ENCODE data around the gene KLHL35. TPM values are rescaled to one million over a fixed set of nuclear protein-coding genes. Genes with fewer than 3 reads are reported as not detected.

The KLHL35 gene
- total and polyA plus RNA-seq, 2 donors (not counting 1 experiment from before 2014, with no cell fraction given): 0.42 to 1.3 TPM

DNA sequence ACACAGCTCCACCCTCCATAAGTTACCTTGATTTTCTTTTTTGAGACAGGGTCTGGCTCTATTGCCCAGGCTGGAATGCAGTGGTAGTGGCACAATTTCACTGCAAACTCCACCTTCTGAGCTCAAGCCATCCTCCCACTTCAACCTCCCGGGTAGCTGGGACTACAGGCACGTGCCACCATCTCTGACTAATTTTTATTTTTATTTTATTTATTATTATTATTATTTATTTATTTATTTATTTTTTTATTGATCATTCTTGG is 24.1 kb downstream of the KLHL35 start:
- Histone ChIP-seq H3K79me2 (ENCODE audit: control insufficient read depth, insufficient read depth, low read length) (peaks cover 21% of the 10 kb centered on the region), H3K4me1 (ENCODE audit: control insufficient read depth, extremely low read depth, insufficient read depth, low read length) (peaks cover 12% of the 10 kb centered on the region), H3K4me2 (ENCODE audit: extremely low read depth, insufficient read depth, low read length) (no peak overlapping the region), H3K27ac (ENCODE audit: insufficient read depth, low read length) (no peak overlapping the region), H3K27me3 (ENCODE audit: control insufficient read depth, insufficient read depth, low read length) (no peaks in the 10 kb centered on the region), H2AFZ (ENCODE audit: low read length) (no peak overlapping the region), H3K9ac (ENCODE audit: insufficient read depth, low read length) (no peak overlapping the region), H4K20me1 (ENCODE audit: control insufficient read depth, extremely low read depth, insufficient read depth, low read length) (no peaks in the 10 kb centered on the region), H3K4me3 (replicated peaks in 1 of 4; ENCODE audit: control extremely low read depth in 1 of 4, insufficient read depth in 1 of 4, low read depth in 3 of 4, low read length in 4 of 4) (no peak overlapping the region), H3K9me3 (ENCODE audit: control insufficient read depth, insufficient read depth, low read depth, low read length) (no peaks in the 10 kb centered on the region), H3K36me3 (ENCODE audit: control insufficient read depth, insufficient read depth, low read length) (peaks cover 13% of the 10 kb centered on the region)
- DNase-seq (ENCODE audit: low read depth in 2 of 2): no peak
- no peak for TF ChIP-seq EZH2 (IDR thresholded peaks at IDR 0.05; ENCODE audit: low read length, missing control alignments)
- TF ChIP-seq, protein P1, sequence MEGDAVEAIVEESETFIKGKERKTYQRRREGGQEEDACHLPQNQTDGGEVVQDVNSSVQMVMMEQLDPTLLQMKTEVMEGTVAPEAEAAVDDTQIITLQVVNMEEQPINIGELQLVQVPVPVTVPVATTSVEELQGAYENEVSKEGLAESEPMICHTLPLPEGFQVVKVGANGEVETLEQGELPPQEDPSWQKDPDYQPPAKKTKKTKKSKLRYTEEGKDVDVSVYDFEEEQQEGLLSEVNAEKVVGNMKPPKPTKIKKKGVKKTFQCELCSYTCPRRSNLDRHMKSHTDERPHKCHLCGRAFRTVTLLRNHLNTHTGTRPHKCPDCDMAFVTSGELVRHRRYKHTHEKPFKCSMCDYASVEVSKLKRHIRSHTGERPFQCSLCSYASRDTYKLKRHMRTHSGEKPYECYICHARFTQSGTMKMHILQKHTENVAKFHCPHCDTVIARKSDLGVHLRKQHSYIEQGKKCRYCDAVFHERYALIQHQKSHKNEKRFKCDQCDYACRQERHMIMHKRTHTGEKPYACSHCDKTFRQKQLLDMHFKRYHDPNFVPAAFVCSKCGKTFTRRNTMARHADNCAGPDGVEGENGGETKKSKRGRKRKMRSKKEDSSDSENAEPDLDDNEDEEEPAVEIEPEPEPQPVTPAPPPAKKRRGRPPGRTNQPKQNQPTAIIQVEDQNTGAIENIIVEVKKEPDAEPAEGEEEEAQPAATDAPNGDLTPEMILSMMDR (conservative IDR thresholded peaks at IDR 0.05 in 1 of 2, IDR thresholded peaks at IDR 0.05 in 1 of 2; ENCODE audit: low read depth in 1 of 2, low read length in 2 of 2): no peak

DNA sequence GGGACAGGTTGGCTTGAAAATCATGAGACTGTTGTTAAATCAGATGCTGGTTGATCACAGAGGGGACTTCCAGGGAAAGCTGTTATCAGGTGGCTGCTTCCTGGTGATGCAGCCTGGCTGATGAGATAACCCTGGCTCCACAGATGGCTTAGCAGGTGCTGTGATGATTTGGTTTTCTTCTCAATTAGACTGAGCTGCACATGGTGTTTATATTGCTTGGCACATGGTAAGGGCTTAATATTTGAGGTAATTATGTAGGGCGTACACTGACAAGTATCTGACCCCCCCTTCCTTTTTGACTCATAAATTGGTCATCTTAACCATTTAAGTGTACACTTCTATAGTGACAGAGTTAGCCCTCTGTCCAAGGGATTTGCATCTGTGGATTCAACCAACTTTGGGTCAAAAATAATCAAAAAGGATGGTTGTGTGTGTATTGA is 26.6 kb downstream of the KLHL35 start:
- peaks cover 47% of the 10 kb centered on the region for H3K79me2 ChIP-seq (ENCODE audit: control insufficient read depth, insufficient read depth, low read length)
- H3K4me1 ChIP-seq (ENCODE audit: control insufficient read depth, extremely low read depth, insufficient read depth, low read length): peaks cover 22% of the 10 kb centered on the region
- no peaks in the 10 kb centered on the region for H4K20me1 ChIP-seq (ENCODE audit: control insufficient read depth, extremely low read depth, insufficient read depth, low read length)
- H3K4me2 ChIP-seq (ENCODE audit: extremely low read depth, insufficient read depth, low read length): no peak overlapping the region
- no peak overlapping the region for H3K27ac ChIP-seq (ENCODE audit: insufficient read depth, low read length)
- peaks cover 25% of the 10 kb centered on the region for H3K36me3 ChIP-seq (ENCODE audit: control insufficient read depth, insufficient read depth, low read length)
- H3K9ac ChIP-seq (ENCODE audit: insufficient read depth, low read length): no peak overlapping the region
- no peaks in the 10 kb centered on the region for H3K9me3 ChIP-seq (ENCODE audit: control insufficient read depth, insufficient read depth, low read depth, low read length)
- TF ChIP-seq, protein P1 (conservative IDR thresholded peaks at IDR 0.05 in 1 of 2, IDR thresholded peaks at IDR 0.05 in 1 of 2; ENCODE audit: low read depth in 1 of 2, low read length in 2 of 2): no peak
- TF ChIP-seq EZH2 (IDR thresholded peaks at IDR 0.05; ENCODE audit: low read length, missing control alignments): no peak
- no peak overlapping the region for H2AFZ ChIP-seq (ENCODE audit: low read length)
- H3K27me3 ChIP-seq (ENCODE audit: control insufficient read depth, insufficient read depth, low read length): no peaks in the 10 kb centered on the region
- DNase-seq (ENCODE audit: low read depth in 2 of 2): peak; percentile 29 to 68
- no peak overlapping the region for H3K4me3 ChIP-seq (replicated peaks in 1 of 4; ENCODE audit: control extremely low read depth in 1 of 4, insufficient read depth in 1 of 4, low read depth in 3 of 4, low read length in 4 of 4)

DNA sequence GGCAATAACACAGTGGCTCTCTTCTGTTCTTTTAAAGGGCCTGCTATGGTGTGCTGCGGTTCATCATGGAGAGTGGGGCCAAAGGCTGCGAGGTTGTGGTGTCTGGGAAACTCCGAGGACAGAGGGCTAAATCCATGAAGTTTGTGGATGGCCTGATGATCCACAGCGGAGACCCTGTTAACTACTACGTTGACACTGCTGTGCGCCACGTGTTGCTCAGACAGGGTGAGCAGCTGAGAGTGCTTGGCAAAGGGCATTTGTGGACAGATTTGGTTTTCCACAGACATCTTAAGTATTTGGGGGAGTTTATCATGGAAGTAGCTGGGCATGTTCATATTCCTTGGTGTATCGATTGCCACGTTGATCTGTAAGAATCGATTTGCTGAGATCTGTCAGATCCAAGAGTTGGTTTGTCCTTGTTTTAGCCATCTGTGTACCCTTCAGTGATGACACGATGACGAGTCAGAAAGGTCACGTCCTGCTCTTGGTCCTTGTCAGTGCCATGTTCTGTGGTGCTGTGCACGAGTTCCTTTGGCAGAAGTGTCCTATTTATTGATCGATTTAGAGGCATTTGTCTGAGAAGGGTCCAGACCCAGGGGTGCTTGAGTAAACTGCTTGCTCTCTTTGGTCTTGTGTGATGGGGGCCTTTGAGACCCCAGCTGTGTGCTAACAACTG is 28.9 kb downstream of the KLHL35 start:
- Histone ChIP-seq H4K20me1 (ENCODE audit: control insufficient read depth, extremely low read depth, insufficient read depth, low read length) (no peaks in the 10 kb centered on the region), H3K9ac (ENCODE audit: insufficient read depth, low read length) (no peak overlapping the region), H3K4me3 (replicated peaks in 1 of 4; ENCODE audit: control extremely low read depth in 1 of 4, insufficient read depth in 1 of 4, low read depth in 3 of 4, low read length in 4 of 4) (no peak overlapping the region), H3K27me3 (ENCODE audit: control insufficient read depth, insufficient read depth, low read length) (no peaks in the 10 kb centered on the region), H3K27ac (ENCODE audit: insufficient read depth, low read length) (peak overlapping the region; percentile 6), H3K4me2 (ENCODE audit: extremely low read depth, insufficient read depth, low read length) (no peak overlapping the region), H3K4me1 (ENCODE audit: control insufficient read depth, extremely low read depth, insufficient read depth, low read length) (peaks cover 22% of the 10 kb centered on the region), H2AFZ (ENCODE audit: low read length) (no peak overlapping the region), H3K9me3 (ENCODE audit: control insufficient read depth, insufficient read depth, low read depth, low read length) (no peaks in the 10 kb centered on the region), H3K36me3 (ENCODE audit: control insufficient read depth, insufficient read depth, low read length) (peaks cover 25% of the 10 kb centered on the region), H3K79me2 (ENCODE audit: control insufficient read depth, insufficient read depth, low read length) (peaks cover 66% of the 10 kb centered on the region)
- no peak for TF ChIP-seq EZH2 (IDR thresholded peaks at IDR 0.05; ENCODE audit: low read length, missing control alignments)
- TF ChIP-seq, protein P1 (conservative IDR thresholded peaks at IDR 0.05 in 1 of 2, IDR thresholded peaks at IDR 0.05 in 1 of 2; ENCODE audit: low read depth in 1 of 2, low read length in 2 of 2): no peak
- DNase-seq (ENCODE audit: low read depth in 2 of 2): no peak
